ENCODE data around the gene POLR3A.
"Not testable (repeated sequence)": the region's sequence is repeated elsewhere in the genome, so short reads cannot be mapped to it uniquely, and the experiment has no call there.

Gene POLR3A

GRCh38 chr10:78029269-78030226 is at the start of gene POLR3A:
POLR3A (minus strand) TSS chr10:78029515; CDS start chr10:78029407, 108 bp downstream.
- peak; percentile 85 for DNase-seq (ENCODE audit: low spot score)

- no peak for DNase-seq (ENCODE audit: low spot score)
Observed at GRCh38 chr10:78078539-78079330, 49.4 kb upstream of the POLR3A start.

GRCh38 chr10:78075806-78076205 is 46.5 kb upstream of the POLR3A start:
- DNase-seq (ENCODE audit: low spot score) = not testable (repeated sequence)

GRCh38 chr10:78072504-78072903 is 43.2 kb upstream of the POLR3A start:
- no peak for DNase-seq (ENCODE audit: low spot score)

- no peak for DNase-seq (ENCODE audit: low spot score)
Observed at GRCh38 chr10:78071857-78072179, 42.5 kb upstream of the POLR3A start.

- DNase-seq (ENCODE audit: low spot score) = no peak
Observed at GRCh38 chr10:78071140-78071856, 42.0 kb upstream of the POLR3A start.

- DNase-seq (ENCODE audit: low spot score) = no peak
Observed at GRCh38 chr10:78070726-78071125, 41.4 kb upstream of the POLR3A start.

GRCh38 chr10:78070064-78070463 is 40.7 kb upstream of the POLR3A start:
- DNase-seq (ENCODE audit: low spot score) = not testable (repeated sequence)

- DNase-seq (ENCODE audit: low spot score) = no peak
Observed at GRCh38 chr10:78069151-78069550, 39.8 kb upstream of the POLR3A start.

- no peak for DNase-seq (ENCODE audit: low spot score)
Observed at GRCh38 chr10:78066728-78067430, 37.6 kb upstream of the POLR3A start.

GRCh38 chr10:78066012-78066411 is 36.7 kb upstream of the POLR3A start:
- no peak for DNase-seq (ENCODE audit: low spot score)

- no peak for DNase-seq (ENCODE audit: low spot score)
Observed at GRCh38 chr10:78065611-78066010, 36.3 kb upstream of the POLR3A start.

- not testable (repeated sequence) for DNase-seq (ENCODE audit: low spot score)
Observed at GRCh38 chr10:78064919-78065318, 35.6 kb upstream of the POLR3A start.

GRCh38 chr10:78063236-78063635 is 33.9 kb upstream of the POLR3A start:
- no peak for DNase-seq (ENCODE audit: low spot score)

- DNase-seq (ENCODE audit: low spot score) = no peak
Observed at GRCh38 chr10:78062296-78062695, 33.0 kb upstream of the POLR3A start.

GRCh38 chr10:78059906-78060702 is 30.8 kb upstream of the POLR3A start:
- peak; percentile 42 for DNase-seq (ENCODE audit: low spot score)

GRCh38 chr10:78058562-78058961 is 29.2 kb upstream of the POLR3A start:
- no peak for DNase-seq (ENCODE audit: low spot score)

- no peak for DNase-seq (ENCODE audit: low spot score)
Observed at GRCh38 chr10:78053211-78053868, 24.0 kb upstream of the POLR3A start.

- DNase-seq (ENCODE audit: low spot score) = no peak
Observed at GRCh38 chr10:78049851-78050250, 20.5 kb upstream of the POLR3A start.

GRCh38 chr10:78047314-78047891 is 18.1 kb upstream of the POLR3A start:
- DNase-seq (ENCODE audit: low spot score) = peak; percentile 66

Measured in D341Med (cell line).